Heart left ventricle (tissue), 13 donors: ENCODE measurements around the gene KRT20.

Experiments
- CTCF ChIP-seq, 12 donors: fragments of 200-600 bp; sonication (generic) in 4 of 12; IDR thresholded peaks; one replicate each; pipeline versions ENCODE4 v1.5.0 to v1.8.0; 2018 to 2022; ENCODE audit warnings: antibody characterized with exemption in 12 of 12, mild to moderate bottlenecking in 5 of 12
- POLR2A ChIP-seq, 2 donors: fragments of 450-650 bp; IDR thresholded peaks; one replicate each; pipeline ENCODE4 v1.6.1; 2017; ENCODE audit warnings: antibody characterized with exemption in 2 of 2, mild to moderate bottlenecking in 2 of 2, moderate library complexity in 2 of 2
- donor health status: ischemic (EF 13 %, LVEDD 7.1; RV severe dilation, severe dysfunction).
- donor health status: DM: no; HTN: yes; CAD: no.
- donor health status: DM: no; HTN: no; CAD: no.
- donor health status: ischemic (EF 25% LVEDD 6.9; RV normal size, moderate dysfunction).
- donor health status: ischemic (EF 25% LVEDD 5.7; RV mildly dilated, moderate dysfunction).
- donor health status: ischemic (EF 35%, LVEDD 5.7; RV mildly dilated, moderate dysfunction).
- donor health status: nonischemic (EF 11% LVEDD 7.7; RV severe dilation, severe dysfunction).
- donor health status: DM: yes; HTN: yes; CAD: no.
- donor health status: PGD.
- donor health status: ischemic (EF 29% LVEDD 5.4; RV normal size, mild dysfunction).
- donor health status: nonischemic (EF 23%, LVEDD 6.1; RV moderate dilation, normal function).

DNA sequence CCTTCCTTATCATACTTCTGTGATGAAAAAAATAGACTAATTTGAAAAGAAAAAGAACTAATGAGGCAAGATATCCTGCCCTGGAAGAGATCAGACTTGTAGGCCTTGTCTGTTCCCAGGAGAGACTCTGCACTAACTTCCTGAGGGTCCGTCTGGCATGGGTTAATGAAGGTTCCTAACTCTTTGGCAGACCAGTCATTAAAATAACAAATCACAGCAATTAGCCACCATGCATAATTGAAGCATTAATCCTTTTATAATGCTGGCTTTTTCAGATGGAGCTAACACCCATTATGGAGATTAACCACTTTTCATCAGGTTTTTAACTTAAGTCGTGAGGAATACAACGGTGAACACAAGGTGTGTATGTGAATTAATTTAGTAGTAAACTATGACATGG, 52.2 kb downstream of the KRT20 start:
- TF ChIP-seq CTCF (IDR thresholded peaks at IDR 0.05) (no peak), POLR2A (IDR thresholded peaks at IDR 0.05) (no peak)
